HG03378 (cell line): ENCODE data around the gene ANKFN1.
A peak's percentile ranks its signal among the peaks of the same experiment; 100 is the strongest.

Source experiments
- ATAC-seq: cut with Tn5 transposase; IDR thresholded peaks from one replicate; pipeline ENCODE4 v1.9.1; 2021; ENCODE audit warnings: mild to moderate bottlenecking, moderate library complexity; ENCODE audit not compliant: unreplicated experiment

Gene ANKFN1

GRCh38 chr17:56152874-56153602 is at the start of gene ANKFN1:
Gene ANKFN1, plus strand, starts transcription at chr17:56153475. Its CDS starts 59,193 bp downstream, at chr17:56212668.
- no peak for ATAC-seq

- ATAC-seq = peak; percentile 88
Observed at GRCh38 chr17:56108811-56109284, 44.4 kb upstream of the ANKFN1 start.

GRCh38 chr17:56109836-56110235 is 43.4 kb upstream of the ANKFN1 start:
- no peak for ATAC-seq

GRCh38 chr17:56110463-56111135 is 42.7 kb upstream of the ANKFN1 start:
- no peak for ATAC-seq

- ATAC-seq = no peak
Observed at GRCh38 chr17:56111706-56112485, 41.4 kb upstream of the ANKFN1 start.

GRCh38 chr17:56113486-56113885 is 39.8 kb upstream of the ANKFN1 start:
- ATAC-seq = no peak

GRCh38 chr17:56114469-56114868 is 38.8 kb upstream of the ANKFN1 start:
- no peak for ATAC-seq

- no peak for ATAC-seq
Observed at GRCh38 chr17:56119191-56119590, 34.1 kb upstream of the ANKFN1 start.

GRCh38 chr17:56119936-56120335 is 33.3 kb upstream of the ANKFN1 start:
- no peak for ATAC-seq

- no peak for ATAC-seq
Observed at GRCh38 chr17:56121191-56122051, 31.9 kb upstream of the ANKFN1 start.

- ATAC-seq = no peak
Observed at GRCh38 chr17:56125830-56126819, 27.1 kb upstream of the ANKFN1 start.

GRCh38 chr17:56130026-56130425 is 23.2 kb upstream of the ANKFN1 start:
- ATAC-seq = no peak

- ATAC-seq = no peak
Observed at GRCh38 chr17:56130631-56131030, 22.6 kb upstream of the ANKFN1 start.

- no peak for ATAC-seq
Observed at GRCh38 chr17:56131431-56131830, 21.8 kb upstream of the ANKFN1 start.

- no peak for ATAC-seq
Observed at GRCh38 chr17:56136301-56136700, 17.0 kb upstream of the ANKFN1 start.

- no peak for ATAC-seq
Observed at GRCh38 chr17:56141046-56141839, 12.0 kb upstream of the ANKFN1 start.

GRCh38 chr17:56142325-56142724 is 10.9 kb upstream of the ANKFN1 start:
- ATAC-seq = no peak

GRCh38 chr17:56142781-56143180 is 10.5 kb upstream of the ANKFN1 start:
- ATAC-seq = no peak

- no peak for ATAC-seq
Observed at GRCh38 chr17:56144223-56144622, 9.1 kb upstream of the ANKFN1 start.
